SIG-M5 treated with dmso at 0.1 percent for 504 hours (cell line): Measurements from ENCODE around the gene PKM.
A peak's percentile ranks its signal among the peaks of the same experiment; 100 is the strongest.

Experiments
- DNase-seq: peaks from one replicate; lab custom pipeline; 2025; ENCODE audit not compliant: unreplicated experiment; lab: John Stamatoyannopoulos, UW

The PKM gene

GRCh38 chr15:72202302-72202701 is 28.7 kb downstream of the PKM start:
- no peak for DNase-seq

GRCh38 chr15:72201391-72201921 is 29.5 kb downstream of the PKM start:
- DNase-seq: no peak

GRCh38 chr15:72200395-72201237 is 30.4 kb downstream of the PKM start:
- no peak for DNase-seq

- DNase-seq: peak; percentile 58
Measured at GRCh38 chr15:72199721-72200212, 31.2 kb downstream of the PKM start.

- DNase-seq: no peak
Measured at GRCh38 chr15:72199205-72199515, 31.8 kb downstream of the PKM start.

- DNase-seq: no peak
Measured at GRCh38 chr15:72198356-72199204, 32.4 kb downstream of the PKM start.

- DNase-seq: no peak
Measured at GRCh38 chr15:72197460-72198355, 33.3 kb downstream of the PKM start, which contains the start of gene GRAMD2A. Gene GRAMD2A, minus strand, starts transcription at chr15:72197787.

GRCh38 chr15:72197041-72197459 is 33.9 kb downstream of the PKM start:
- no peak for DNase-seq

GRCh38 chr15:72196409-72197040 is 34.5 kb downstream of the PKM start:
- no peak for DNase-seq

GRCh38 chr15:72195101-72195511 is 35.9 kb downstream of the PKM start:
- peak; percentile 90 for DNase-seq

- DNase-seq: no peak
Measured at GRCh38 chr15:72193836-72194396, 37.1 kb downstream of the PKM start.

GRCh38 chr15:72192416-72192815 is 38.6 kb downstream of the PKM start:
- no peak for DNase-seq

GRCh38 chr15:72189250-72189902 is 41.6 kb downstream of the PKM start:
- no peak for DNase-seq

- no peak for DNase-seq
Measured at GRCh38 chr15:72184165-72184811, 46.7 kb downstream of the PKM start.

- no peak for DNase-seq
Measured at GRCh38 chr15:72183781-72184164, 47.2 kb downstream of the PKM start.

- DNase-seq: peak; percentile 21
Measured at GRCh38 chr15:72182673-72183072, 48.3 kb downstream of the PKM start.

- DNase-seq: no peak
Measured at GRCh38 chr15:72182244-72182643, 48.7 kb downstream of the PKM start.

GRCh38 chr15:72180761-72181324 is 50.1 kb downstream of the PKM start:
- no peak for DNase-seq
